SU-DHL-6 (cell line): ENCODE measurements around the gene SUOX.

Source experiments
- H2AFZ ChIP-seq: fragments of 200-600 bp; sonication (generic); 2 replicates; pipeline ENCODE4 v1.6.1; 2014; ENCODE audit warnings: low read depth, mild to moderate bottlenecking, moderate library complexity, mixed read lengths, antibody characterized with exemption, low read length; ENCODE audit not compliant: severe bottlenecking
- H3F3A ChIP-seq: fragments of 200-600 bp; shearing (Covaris generic); 2 replicates; pipeline ENCODE4 v1.6.0; 2016; ENCODE audit warnings: antibody characterized with exemption, mild to moderate bottlenecking; ENCODE audit not compliant: insufficient read depth
- H3K27ac ChIP-seq: fragments of 200-600 bp; sonication (generic); 2 replicates; pipeline ENCODE4 v1.5.1; 2016; ENCODE audit warnings: low read depth, mild to moderate bottlenecking, low read length, moderate library complexity, mixed read lengths
- H3K27me3 ChIP-seq: fragments of 200-600 bp; sonication (generic), shearing (Covaris generic); 2 replicates; pipeline ENCODE4 v1.6.0; 2014; ENCODE audit warnings: mild to moderate bottlenecking, low read length
- H3K36me3 ChIP-seq: fragments of 200-600 bp; sonication (generic); 2 replicates; pipeline ENCODE4 v1.6.1; 2014; ENCODE audit warnings: mild to moderate bottlenecking, low read length, mixed read lengths
- H3K4me2 ChIP-seq: fragments of 300-600, 200-600 bp; shearing (Covaris generic), sonication (generic); 2 replicates; pipeline ENCODE4 v1.6.0; 2014; ENCODE audit warnings: low read length, low read depth, mild to moderate bottlenecking; ENCODE audit not compliant: poor library complexity, severe bottlenecking
- H3K4me3 ChIP-seq: fragments of 200-600 bp; sonication (generic); 2 replicates; pipeline ENCODE4 v1.5.1; 2014; ENCODE audit warnings: antibody characterized with exemption, low read length, mild to moderate bottlenecking, mixed read lengths; ENCODE audit not compliant: insufficient read depth, poor library complexity, severe bottlenecking
- H3K79me2 ChIP-seq: fragments of 200-600 bp; sonication (generic); 2 replicates; pipeline ENCODE4 v1.6.1; 2014; ENCODE audit warnings: mild to moderate bottlenecking, low read length, moderate library complexity; ENCODE audit not compliant: insufficient read depth
- H3K9ac ChIP-seq: fragments of 200-600 bp; sonication (generic); 2 replicates; pipeline ENCODE4 v1.7.0; 2014; ENCODE audit warnings: mild to moderate bottlenecking, low read length
- H3K9me2 ChIP-seq: fragments of 200-600 bp; sonication (generic); replicated peaks from 2 replicates; pipeline ENCODE4 v1.6.1; 2014; ENCODE audit warnings: low read length; ENCODE audit not compliant: insufficient read depth
- H3K9me3 ChIP-seq: fragments of 200-600 bp; sonication (generic); 2 replicates; pipeline ENCODE4 v1.6.1; 2014; ENCODE audit warnings: low read length, mixed read lengths; ENCODE audit not compliant: insufficient read depth
- H4K20me1 ChIP-seq: fragments of 200-600 bp; sonication (generic); 2 replicates; pipeline ENCODE4 v1.6.1; 2014; ENCODE audit warnings: low read depth, mild to moderate bottlenecking, antibody characterized with exemption, low read length, moderate library complexity, mixed read lengths
- EZH2phosphoT487 ChIP-seq: fragments of 200-600 bp; sonication (generic), shearing (Covaris generic); conservative IDR thresholded peaks from 2 replicates; pipeline ENCODE4 v1.6.1; 2018; ENCODE audit warnings: mild to moderate bottlenecking, antibody characterized with exemption, low read length, moderate library complexity, mixed read lengths
- TF ChIP-seq, protein P1 (sequence below): fragments of 200-600 bp; sonication (generic); IDR thresholded peaks from one replicate; pipeline ENCODE4 v1.5.1; 2017; ENCODE audit warnings: antibody characterized with exemption, mild to moderate bottlenecking, low read length, moderate library complexity; ENCODE audit not compliant: insufficient read depth, poor library complexity, severe bottlenecking

The SUOX gene

DNA sequence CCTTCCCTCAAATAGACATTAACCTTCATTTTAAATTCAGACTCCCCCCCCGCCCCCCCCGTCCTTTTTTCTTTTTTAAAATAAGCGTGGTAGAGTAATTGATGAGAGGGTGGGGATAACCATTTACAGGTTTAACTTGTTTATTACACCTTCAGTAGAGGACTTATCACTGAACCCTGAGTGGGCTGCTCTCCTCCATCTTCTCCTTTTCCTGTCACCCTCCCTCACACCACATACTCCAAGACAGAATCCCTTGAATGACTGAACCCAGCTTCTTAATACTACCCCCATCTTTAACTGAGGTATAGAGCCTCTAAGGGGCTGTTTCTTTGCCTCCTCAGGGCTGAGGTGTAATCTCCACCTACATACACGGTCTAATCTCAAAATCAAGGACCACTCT lies 20.1 kb downstream of the SUOX start:
- Histone ChIP-seq H3K9ac (no peak overlapping the region), H3K4me2 (no peak overlapping the region), H3K79me2 (no peaks in the 10 kb centered on the region), H3K27me3 (no peaks in the 10 kb centered on the region), H3K9me2 (no peaks in the 10 kb centered on the region), H4K20me1 (no peaks in the 10 kb centered on the region), H3K4me3 (no peak overlapping the region), H3K36me3 (no peaks in the 10 kb centered on the region), H3K27ac (no peak overlapping the region), H3K9me3 (no peaks in the 10 kb centered on the region), H3F3A (no peaks in the 10 kb centered on the region), H2AFZ (no peak overlapping the region)
- TF ChIP-seq, protein P1, sequence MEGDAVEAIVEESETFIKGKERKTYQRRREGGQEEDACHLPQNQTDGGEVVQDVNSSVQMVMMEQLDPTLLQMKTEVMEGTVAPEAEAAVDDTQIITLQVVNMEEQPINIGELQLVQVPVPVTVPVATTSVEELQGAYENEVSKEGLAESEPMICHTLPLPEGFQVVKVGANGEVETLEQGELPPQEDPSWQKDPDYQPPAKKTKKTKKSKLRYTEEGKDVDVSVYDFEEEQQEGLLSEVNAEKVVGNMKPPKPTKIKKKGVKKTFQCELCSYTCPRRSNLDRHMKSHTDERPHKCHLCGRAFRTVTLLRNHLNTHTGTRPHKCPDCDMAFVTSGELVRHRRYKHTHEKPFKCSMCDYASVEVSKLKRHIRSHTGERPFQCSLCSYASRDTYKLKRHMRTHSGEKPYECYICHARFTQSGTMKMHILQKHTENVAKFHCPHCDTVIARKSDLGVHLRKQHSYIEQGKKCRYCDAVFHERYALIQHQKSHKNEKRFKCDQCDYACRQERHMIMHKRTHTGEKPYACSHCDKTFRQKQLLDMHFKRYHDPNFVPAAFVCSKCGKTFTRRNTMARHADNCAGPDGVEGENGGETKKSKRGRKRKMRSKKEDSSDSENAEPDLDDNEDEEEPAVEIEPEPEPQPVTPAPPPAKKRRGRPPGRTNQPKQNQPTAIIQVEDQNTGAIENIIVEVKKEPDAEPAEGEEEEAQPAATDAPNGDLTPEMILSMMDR, result no peak
- no peak for TF ChIP-seq EZH2phosphoT487

DNA sequence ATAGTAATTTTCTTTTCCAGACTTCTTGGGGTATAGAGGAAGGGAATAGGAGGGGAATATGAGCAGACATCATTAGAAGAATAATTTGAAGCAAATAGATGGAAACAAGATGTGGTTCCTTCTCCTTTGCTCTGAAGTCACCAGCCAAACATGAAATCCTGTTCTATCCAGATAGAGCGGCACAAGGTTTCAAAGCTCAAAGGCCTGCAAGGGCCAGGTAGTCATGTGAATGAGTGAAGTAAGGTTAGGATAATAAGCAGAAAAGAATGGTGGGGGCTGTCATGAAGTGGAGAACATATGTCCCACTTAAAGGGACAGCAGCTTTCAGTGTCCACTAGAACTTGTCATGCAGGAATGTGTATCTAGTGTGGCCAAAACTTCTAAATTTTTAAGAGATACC lies 21.3 kb downstream of the SUOX start:
- Histone ChIP-seq H3K27me3 (no peaks in the 10 kb centered on the region), H3F3A (no peaks in the 10 kb centered on the region), H3K36me3 (no peaks in the 10 kb centered on the region), H4K20me1 (no peaks in the 10 kb centered on the region), H3K9ac (no peak overlapping the region), H3K4me2 (no peak overlapping the region), H3K9me2 (no peaks in the 10 kb centered on the region), H2AFZ (no peak overlapping the region), H3K4me3 (no peak overlapping the region), H3K27ac (no peak overlapping the region), H3K79me2 (no peaks in the 10 kb centered on the region), H3K9me3 (no peaks in the 10 kb centered on the region)
- TF ChIP-seq, protein P1, result no peak
- no peak for TF ChIP-seq EZH2phosphoT487

DNA sequence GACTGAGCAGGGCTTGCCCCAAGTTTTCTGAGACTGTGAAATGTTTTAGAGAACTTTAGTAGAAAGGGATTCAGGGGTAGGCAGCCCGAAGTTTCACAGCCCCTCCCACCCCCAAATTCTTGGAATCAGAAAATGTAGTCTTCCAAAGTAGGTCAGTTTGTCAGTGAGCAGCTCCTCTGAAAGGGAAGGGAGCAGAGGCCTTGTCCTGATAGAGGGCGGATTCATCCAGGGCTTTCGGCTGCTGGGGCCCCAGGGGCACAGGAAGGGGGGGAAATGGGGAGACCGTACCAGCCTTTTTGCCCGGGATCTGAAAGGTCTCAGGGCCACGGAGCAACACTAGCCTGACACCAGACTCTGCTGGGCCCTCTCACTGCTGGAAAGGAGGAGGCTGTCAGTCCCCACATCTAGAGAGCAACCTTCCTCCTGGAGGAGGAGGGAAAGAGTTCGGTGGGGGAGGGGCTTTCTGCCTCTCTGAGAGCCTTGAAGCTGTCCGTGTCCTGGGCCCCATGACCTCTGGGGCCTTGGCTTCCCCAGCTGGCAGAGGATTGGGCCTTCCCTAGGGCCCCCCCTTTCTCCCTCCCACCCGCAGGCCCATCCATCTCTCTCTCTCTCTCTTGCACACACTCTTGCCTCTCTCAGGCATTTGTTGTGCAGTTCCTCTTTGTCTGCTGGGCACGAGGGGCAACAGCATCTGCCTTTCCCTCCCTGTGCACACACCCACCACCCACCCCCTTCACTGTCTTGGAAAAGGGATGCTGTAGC lies 23.5 kb downstream of the SUOX start, which contains the start of gene IKZF4:
TSS of gene IKZF4 (plus strand) at position 621 of the 762 bp plus-strand sequence. CDS start 451 bp downstream, outside the sequence.
- H3K4me3 ChIP-seq, result no peak within 1 kb of the TSS
- H3K27me3 ChIP-seq, result no peaks in the 10 kb centered on the region
- no peaks in the 10 kb centered on the region for H3K79me2 ChIP-seq
- H3K36me3 ChIP-seq, result no peaks in the 10 kb centered on the region
- no peak for TF ChIP-seq EZH2phosphoT487
- TF ChIP-seq, protein P1, result no peak
- no peak within 1 kb of the TSS for H2AFZ ChIP-seq
- H3K9ac ChIP-seq, result no peak within 1 kb of the TSS
- H4K20me1 ChIP-seq, result no peaks in the 10 kb centered on the region
- no peaks in the 10 kb centered on the region for H3F3A ChIP-seq
- no peak within 1 kb of the TSS for H3K27ac ChIP-seq
- no peaks in the 10 kb centered on the region for H3K9me2 ChIP-seq
- H3K9me3 ChIP-seq, result no peaks in the 10 kb centered on the region
- H3K4me2 ChIP-seq, result no peak within 1 kb of the TSS
